AG20443 (cell line): ENCODE data around the gene NUBP1.

Experiments
- DNase-seq: peaks from one replicate; pipeline ENCODE4 v3.0.0; 2012; ENCODE audit warnings: low spot score, mixed read lengths

Gene NUBP1

GRCh38 chr16:10806698-10807097 lies 63.1 kb downstream of the NUBP1 start:
- DNase-seq = no peak

GRCh38 chr16:10808218-10808617 lies 64.6 kb downstream of the NUBP1 start:
- DNase-seq = no peak

GRCh38 chr16:10808850-10809249 lies 65.2 kb downstream of the NUBP1 start:
- DNase-seq = no peak

GRCh38 chr16:10809706-10810105 lies 66.1 kb downstream of the NUBP1 start:
- DNase-seq = no peak

- DNase-seq = no peak
Measured at GRCh38 chr16:10812312-10813098, 68.9 kb downstream of the NUBP1 start.

GRCh38 chr16:10813099-10813455 lies 69.4 kb downstream of the NUBP1 start:
- DNase-seq = no peak

- DNase-seq = no peak
Measured at GRCh38 chr16:10817514-10817913, 73.9 kb downstream of the NUBP1 start.

- no peak for DNase-seq
Measured at GRCh38 chr16:10817963-10818941, 74.6 kb downstream of the NUBP1 start, which contains the start of gene TVP23A. Gene TVP23A (minus strand): TSS chr16:10818794. CDS start chr16:10818493, 301 bp downstream.
